A673 (cell line): ENCODE results near the gene RAPGEF5.

Source experiments
- CTCF ChIP-seq: fragments of 300-800, 200-600 bp; sonication (generic); conservative IDR thresholded peaks from 2 replicates; pipeline ENCODE4 v1.5.1; 2017; ENCODE audit warnings: low read depth, mild to moderate bottlenecking, antibody characterized with exemption, low read length, moderate library complexity, mixed read lengths
- EZH2 ChIP-seq: fragments of 200-600 bp; sonication (generic); IDR thresholded peaks from 2 replicates; pipeline ENCODE4 v1.6.1; 2017; ENCODE audit warnings: borderline replicate concordance, low read depth, mild to moderate bottlenecking, mixed read lengths, antibody characterized with exemption, low read length; ENCODE audit not compliant: poor library complexity, severe bottlenecking

GRCh38 chr7:22200238-22200637 lies 156.7 kb downstream of the RAPGEF5 start:
- no peak for TF ChIP-seq CTCF
- no peak for TF ChIP-seq EZH2
